Measurements from ENCODE around the gene ELP4. TPM values are rescaled to one million over a fixed set of nuclear protein-coding genes. Genes with fewer than 3 reads are reported as not detected.

ELP4 gene
- total RNA-seq, 1 experiment from 2014 or later, result 20.3 TPM

GRCh38 chr11:31779374-31779791 lies 269.8 kb downstream of the ELP4 start:
- no peaks in the 10 kb centered on the region for H3K4me1 Mint-ChIP-seq (ENCODE audit: low read depth, unreplicated experiment)
- no TSS peak for BruUV-seq (replicated peaks)
- H3K9me3 Mint-ChIP-seq (ENCODE audit: low read depth, unreplicated experiment), result no peaks in the 10 kb centered on the region
- no peak for TF ChIP-seq CTCF (IDR thresholded peaks at IDR 0.05; ENCODE audit: unreplicated experiment)
- no peak overlapping the region for H3K27ac Mint-ChIP-seq (ENCODE audit: unreplicated experiment)
- no peak for DNase-seq
- intact Hi-C loops (cut with micrococcal nuclease; ENCODE audit: unreplicated experiment), result no loop called here
- no peak overlapping the region for H3K4me3 Mint-ChIP-seq (ENCODE audit: low read depth, unreplicated experiment)
- no peaks in the 10 kb centered on the region for H3K36me3 Mint-ChIP-seq (ENCODE audit: insufficient read depth, unreplicated experiment)
- no peaks in the 10 kb centered on the region for H3K27me3 Mint-ChIP-seq (ENCODE audit: unreplicated experiment)
- CTCF ChIA-PET, result no interaction called here

- BruUV-seq (replicated peaks), result no TSS peak
- CTCF ChIA-PET, result no interaction called here
Measured at GRCh38 chr11:31780078-31780477, 270.5 kb downstream of the ELP4 start.

GRCh38 chr11:31780480-31780971 lies 271.0 kb downstream of the ELP4 start:
- H3K27ac Mint-ChIP-seq (ENCODE audit: unreplicated experiment), result no peak overlapping the region
- H3K9me3 Mint-ChIP-seq (ENCODE audit: low read depth, unreplicated experiment), result no peaks in the 10 kb centered on the region
- H3K36me3 Mint-ChIP-seq (ENCODE audit: insufficient read depth, unreplicated experiment), result no peaks in the 10 kb centered on the region
- intact Hi-C loops (cut with micrococcal nuclease; ENCODE audit: unreplicated experiment), result no loop called here
- no peaks in the 10 kb centered on the region for H3K4me1 Mint-ChIP-seq (ENCODE audit: low read depth, unreplicated experiment)
- BruUV-seq (replicated peaks), result no TSS peak
- CTCF ChIA-PET, result no interaction called here
- no peak for DNase-seq
- no peak for TF ChIP-seq CTCF (IDR thresholded peaks at IDR 0.05; ENCODE audit: unreplicated experiment)
- no peaks in the 10 kb centered on the region for H3K27me3 Mint-ChIP-seq (ENCODE audit: unreplicated experiment)
- H3K4me3 Mint-ChIP-seq (ENCODE audit: low read depth, unreplicated experiment), result no peak overlapping the region

More at GRCh38 chr11:31780078-31780477, 270.5 kb downstream of the ELP4 start:
- Mint-ChIP-seq H3K36me3 (ENCODE audit: insufficient read depth, unreplicated experiment) (no peaks in the 10 kb centered on the region), H3K9me3 (ENCODE audit: low read depth, unreplicated experiment) (no peaks in the 10 kb centered on the region), H3K27ac (ENCODE audit: unreplicated experiment) (no peak overlapping the region), H3K27me3 (ENCODE audit: unreplicated experiment) (no peaks in the 10 kb centered on the region), H3K4me3 (ENCODE audit: low read depth, unreplicated experiment) (no peak overlapping the region), H3K4me1 (ENCODE audit: low read depth, unreplicated experiment) (no peaks in the 10 kb centered on the region)
- intact Hi-C loops (cut with micrococcal nuclease; ENCODE audit: unreplicated experiment), result no loop called here
- TF ChIP-seq CTCF (IDR thresholded peaks at IDR 0.05; ENCODE audit: unreplicated experiment), result no peak
- DNase-seq, result no peak

- BruUV-seq (replicated peaks), result no TSS peak
- Mint-ChIP-seq H3K4me1 (ENCODE audit: low read depth, unreplicated experiment) (no peaks in the 10 kb centered on the region), H3K27ac (ENCODE audit: unreplicated experiment) (no peak overlapping the region), H3K27me3 (ENCODE audit: unreplicated experiment) (no peaks in the 10 kb centered on the region), H3K4me3 (ENCODE audit: low read depth, unreplicated experiment) (no peak overlapping the region), H3K36me3 (ENCODE audit: insufficient read depth, unreplicated experiment) (no peaks in the 10 kb centered on the region), H3K9me3 (ENCODE audit: low read depth, unreplicated experiment) (no peaks in the 10 kb centered on the region)
- CTCF ChIA-PET, result no interaction called here
- intact Hi-C loops (cut with micrococcal nuclease; ENCODE audit: unreplicated experiment), result no loop called here
- no peak for DNase-seq
- no peak for TF ChIP-seq CTCF (IDR thresholded peaks at IDR 0.05; ENCODE audit: unreplicated experiment)
Measured at GRCh38 chr11:31782257-31782656, 272.7 kb downstream of the ELP4 start.
